Gastrocnemius medialis (tissue), 4 donors: Measurements from ENCODE around the gene ALMS1.

ENCODE experiments used
- POLR2A ChIP-seq, 2 donors: fragments of 450-650 bp; IDR thresholded peaks; one replicate each; pipeline ENCODE4 v1.6.1; 2017; ENCODE audit warnings: antibody characterized with exemption in 2 of 2, mild to moderate bottlenecking in 2 of 2, moderate library complexity in 2 of 2
- TF ChIP-seq, protein P1 (sequence below), 5 experiments: fragments of 450-650 bp in 3 of 5; fragments of 200-600 bp in 2 of 5; sonication (generic) in 2 of 5; IDR thresholded peaks in 4 of 5; conservative IDR thresholded peaks in 1 of 5; 1 replicate in 4 of 5; 2 replicates in 1 of 5; pipeline ENCODE4 v1.5.1; 2016 to 2019; ENCODE audit warnings: antibody characterized with exemption in 5 of 5, mild to moderate bottlenecking in 3 of 5, moderate library complexity in 3 of 5

DNA sequence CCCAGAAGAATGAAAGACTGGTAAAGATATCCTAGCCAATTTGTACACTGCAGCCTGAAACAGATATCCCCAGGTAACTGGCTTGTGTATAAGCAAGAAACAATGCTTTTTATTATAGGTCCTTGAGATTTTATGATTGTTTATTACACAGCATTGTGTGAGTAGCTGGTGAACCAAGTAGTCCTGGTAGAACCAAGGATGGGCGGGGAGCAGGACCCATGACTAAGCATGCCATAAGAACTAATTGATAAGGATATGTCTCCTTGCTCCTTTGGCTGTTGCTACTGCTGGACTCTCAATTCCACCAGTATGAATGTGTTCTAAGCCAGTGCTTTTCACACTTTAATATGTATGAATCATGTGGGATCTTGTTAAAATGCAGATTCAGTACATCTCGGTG is 12.3 kb upstream of the ALMS1 start:
- TF ChIP-seq, protein P1, sequence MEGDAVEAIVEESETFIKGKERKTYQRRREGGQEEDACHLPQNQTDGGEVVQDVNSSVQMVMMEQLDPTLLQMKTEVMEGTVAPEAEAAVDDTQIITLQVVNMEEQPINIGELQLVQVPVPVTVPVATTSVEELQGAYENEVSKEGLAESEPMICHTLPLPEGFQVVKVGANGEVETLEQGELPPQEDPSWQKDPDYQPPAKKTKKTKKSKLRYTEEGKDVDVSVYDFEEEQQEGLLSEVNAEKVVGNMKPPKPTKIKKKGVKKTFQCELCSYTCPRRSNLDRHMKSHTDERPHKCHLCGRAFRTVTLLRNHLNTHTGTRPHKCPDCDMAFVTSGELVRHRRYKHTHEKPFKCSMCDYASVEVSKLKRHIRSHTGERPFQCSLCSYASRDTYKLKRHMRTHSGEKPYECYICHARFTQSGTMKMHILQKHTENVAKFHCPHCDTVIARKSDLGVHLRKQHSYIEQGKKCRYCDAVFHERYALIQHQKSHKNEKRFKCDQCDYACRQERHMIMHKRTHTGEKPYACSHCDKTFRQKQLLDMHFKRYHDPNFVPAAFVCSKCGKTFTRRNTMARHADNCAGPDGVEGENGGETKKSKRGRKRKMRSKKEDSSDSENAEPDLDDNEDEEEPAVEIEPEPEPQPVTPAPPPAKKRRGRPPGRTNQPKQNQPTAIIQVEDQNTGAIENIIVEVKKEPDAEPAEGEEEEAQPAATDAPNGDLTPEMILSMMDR (IDR thresholded peaks at IDR 0.05 in 4 of 5, conservative IDR thresholded peaks at IDR 0.05 in 1 of 5), result no peak
- no peak for TF ChIP-seq POLR2A (IDR thresholded peaks at IDR 0.05)
